HUDEP-2 (cell line): ENCODE measurements around the gene PHACTR4.
"Not testable (repeated sequence)": the region's sequence is repeated elsewhere in the genome, so short reads cannot be mapped to it uniquely, and the experiment has no call there.

ENCODE experiments used
- DNase-seq, 76 experiments: peaks; one replicate each; lab custom pipeline; 2025; ENCODE audit not compliant: unreplicated experiment in 76 of 76; lab: John Stamatoyannopoulos, UW

The PHACTR4 gene

DNA sequence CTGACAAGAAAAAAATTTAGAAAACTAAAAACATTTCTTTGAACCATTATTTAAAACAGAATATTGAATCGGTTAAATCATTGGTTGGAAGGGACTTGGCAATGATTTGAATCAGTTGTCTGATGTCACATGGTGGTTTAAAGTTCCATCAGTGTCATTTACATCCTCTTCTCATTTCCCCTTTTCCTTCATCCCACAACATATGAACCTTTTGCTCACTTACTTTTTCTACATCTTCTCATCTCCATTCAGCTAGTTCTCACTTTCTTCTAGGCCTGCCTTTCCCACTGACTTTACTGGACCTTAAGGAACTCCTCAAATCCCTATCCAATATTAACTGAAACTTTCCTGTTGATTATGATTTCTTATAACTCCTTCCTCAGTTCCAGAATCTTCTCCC is 58.5 kb downstream of the PHACTR4 start:
- DNase-seq = no peak

- DNase-seq = no peak
These were observed 59.5 kb downstream of the PHACTR4 start for GRCh38 chr1:28428990-28429520.

DNA sequence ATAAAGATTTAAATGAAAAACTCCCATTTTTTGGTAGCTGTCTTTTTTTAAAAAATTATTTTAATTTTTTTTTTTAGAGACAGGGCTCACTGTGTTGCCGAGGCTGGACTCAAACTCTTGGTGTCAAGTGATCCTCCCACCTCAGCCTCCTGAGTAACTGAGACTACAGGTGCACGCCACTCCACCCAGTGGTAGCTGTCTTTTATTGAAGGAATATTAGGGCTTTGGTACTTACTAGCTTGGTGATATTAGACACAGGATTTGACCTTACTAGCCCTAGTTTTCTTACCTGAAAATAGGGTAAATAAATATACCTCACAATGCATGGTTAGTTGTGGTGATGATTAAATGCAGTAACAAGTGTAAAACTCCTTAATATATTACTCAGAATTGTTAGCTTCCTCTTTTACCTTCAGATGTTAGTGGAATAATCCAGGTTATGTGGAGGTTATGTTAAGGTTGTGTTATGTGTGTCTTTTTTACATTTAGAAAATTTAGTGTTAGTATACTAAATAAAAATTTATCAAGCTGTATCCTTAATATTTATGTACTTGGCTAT is 66.8 kb downstream of the PHACTR4 start:
- no peak for DNase-seq

DNA sequence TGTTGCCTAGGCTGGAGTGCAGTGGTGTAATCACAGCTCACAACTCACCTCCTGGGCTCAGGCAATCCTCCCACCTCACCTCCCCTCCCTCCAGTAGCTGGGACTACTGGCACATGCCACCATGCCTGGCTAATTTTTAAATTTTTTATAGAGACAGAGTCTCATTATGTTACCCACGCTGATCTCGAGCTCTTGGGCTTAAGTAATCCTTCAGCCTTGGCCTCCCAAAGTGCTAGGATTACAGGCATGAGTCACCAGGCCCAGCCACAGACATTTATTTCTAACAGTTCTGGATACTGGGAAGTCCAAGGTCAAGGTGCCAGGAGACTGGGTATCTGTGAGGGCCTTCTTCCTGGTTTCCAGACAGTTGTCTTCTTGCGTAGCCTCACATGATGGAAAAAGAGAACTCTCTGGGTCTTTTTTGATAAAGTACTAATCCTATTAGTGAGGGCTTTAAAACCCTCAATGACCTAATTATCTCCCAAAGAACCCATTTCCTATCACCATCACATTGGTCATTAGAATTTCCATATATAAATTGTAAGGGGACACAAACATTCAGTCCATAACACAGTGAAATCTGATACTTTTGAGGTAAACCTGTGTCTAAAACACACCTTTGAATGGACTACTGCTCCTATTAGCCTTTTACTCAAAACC is 67.9 kb downstream of the PHACTR4 start:
- DNase-seq = no peak

DNA sequence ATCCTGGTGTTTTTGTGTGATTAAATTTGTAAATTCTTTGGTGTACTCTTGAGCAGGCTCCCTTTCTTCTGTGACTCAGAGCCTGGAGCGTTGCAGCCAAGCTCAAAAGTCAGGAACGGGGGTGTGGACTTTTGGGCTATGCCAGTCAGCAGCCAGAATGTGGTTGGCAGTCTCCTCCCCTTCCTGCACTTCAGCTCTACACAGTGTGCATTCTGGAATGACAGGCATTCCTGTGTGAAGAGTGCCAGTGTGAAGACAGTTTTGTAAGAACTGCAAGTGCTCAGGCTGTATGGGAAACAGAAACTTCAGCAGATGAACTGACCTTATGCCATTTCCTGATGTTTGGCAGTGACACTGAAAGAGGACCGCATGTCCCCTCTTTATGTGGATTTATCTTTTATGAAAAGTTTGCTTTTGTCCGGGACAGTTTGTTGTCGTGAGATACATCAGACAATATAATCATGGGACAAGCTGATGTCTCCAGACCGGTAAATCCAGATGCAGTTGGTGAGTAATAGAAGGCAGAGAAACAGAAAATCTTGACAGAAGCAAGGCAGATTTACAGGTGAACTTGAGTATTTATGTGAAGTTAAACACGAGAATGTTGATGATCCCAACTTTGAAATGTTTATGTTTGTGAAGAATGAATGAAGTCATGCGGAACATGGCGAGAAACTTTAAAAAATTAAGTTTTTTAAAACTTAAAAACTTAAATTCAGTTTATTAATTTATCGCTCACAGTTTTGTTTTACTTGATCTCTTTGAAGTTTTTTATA is 68.6 kb downstream of the PHACTR4 start:
- DNase-seq = peak in 72 of 76 experiments; percentile 22 to 89 (median 68)

- no peak for DNase-seq
These were observed 69.8 kb downstream of the PHACTR4 start for GRCh38 chr1:28439320-28439719.

DNA sequence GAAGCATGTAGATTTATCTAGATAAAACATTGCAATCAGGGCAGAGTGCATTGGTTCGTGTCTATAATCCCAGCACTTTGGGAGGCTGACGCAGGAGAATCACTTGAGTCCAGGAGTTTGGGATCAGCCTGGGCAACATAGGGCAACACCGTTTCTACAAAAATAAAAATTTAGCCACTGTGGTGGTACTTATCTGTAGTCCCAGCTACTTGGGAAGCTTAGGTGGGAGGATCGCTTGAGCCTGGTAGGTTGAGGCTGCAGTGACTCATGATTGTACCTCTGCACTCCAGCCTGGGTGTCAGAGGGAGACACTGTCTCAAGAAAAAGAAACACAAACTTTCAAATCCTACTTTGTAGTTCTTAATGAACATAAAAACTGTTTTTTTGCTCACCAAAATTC is 72.1 kb downstream of the PHACTR4 start:
- peak in 18 of 76 experiments; percentile 3 to 62 (median 23) for DNase-seq

DNA sequence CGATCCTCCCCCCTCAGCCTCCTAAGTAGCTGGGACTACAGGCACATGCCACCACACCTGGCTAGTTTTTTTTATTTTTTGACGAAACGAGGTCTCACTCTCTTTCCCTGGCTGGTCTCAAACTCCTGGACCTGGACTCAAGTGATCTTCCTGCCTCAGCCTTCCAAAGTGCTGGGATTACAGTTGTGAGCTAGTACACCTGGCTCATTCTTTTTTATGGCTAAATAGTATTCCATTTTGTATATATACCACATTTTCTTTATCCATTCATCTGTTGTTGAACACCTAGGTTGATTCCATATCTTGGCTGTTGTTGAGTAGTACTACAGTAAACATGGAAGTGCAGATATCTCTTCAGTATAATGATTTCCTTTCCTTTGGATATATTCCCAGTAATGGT is 74.0 kb downstream of the PHACTR4 start:
- no peak for DNase-seq

DNA sequence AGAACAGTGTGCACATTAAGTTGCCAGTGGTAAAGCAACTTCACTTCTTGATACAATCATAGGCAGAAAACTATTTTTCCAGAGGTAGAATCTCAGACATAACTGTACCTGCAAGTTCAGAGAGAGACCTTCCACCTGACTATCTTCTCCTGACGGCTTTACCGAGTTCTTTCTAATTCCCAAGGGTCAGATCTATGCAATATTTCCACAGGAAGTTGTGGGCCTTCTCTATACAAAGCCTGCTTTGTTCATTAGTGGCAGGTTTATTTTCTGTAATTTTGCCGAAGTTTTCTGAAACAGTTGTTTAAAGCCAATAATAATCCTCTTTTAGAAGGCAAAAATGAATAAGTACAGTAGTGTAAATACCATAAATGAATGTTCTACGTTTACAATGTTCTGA is 78.1 kb downstream of the PHACTR4 start:
- no peak for DNase-seq

DNA sequence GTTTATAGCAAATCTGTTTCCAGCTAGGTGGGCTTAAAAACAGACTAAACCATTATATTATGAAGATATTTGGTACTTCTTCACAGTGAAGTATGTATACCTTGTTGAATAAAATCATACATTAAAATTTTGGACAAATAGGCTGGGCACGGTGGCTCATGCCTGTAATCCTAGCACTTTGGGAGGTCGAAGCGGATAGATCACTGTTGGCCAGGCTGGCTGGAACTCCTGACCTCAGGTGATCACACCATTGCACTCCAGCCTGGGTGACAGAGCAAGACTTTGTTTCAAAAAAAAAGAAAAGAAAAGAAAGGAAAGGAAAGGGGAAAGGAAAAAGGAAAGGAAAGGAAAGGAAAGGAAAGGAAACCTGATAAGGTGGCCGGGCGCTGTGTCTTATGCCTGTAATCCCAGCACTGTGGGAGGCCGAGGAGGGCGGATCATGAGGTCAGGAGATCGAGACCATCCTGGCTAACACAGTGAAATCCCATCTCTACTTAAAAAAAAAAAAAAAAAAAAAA is 78.6 kb downstream of the PHACTR4 start:
- not testable (repeated sequence) for DNase-seq

DNA sequence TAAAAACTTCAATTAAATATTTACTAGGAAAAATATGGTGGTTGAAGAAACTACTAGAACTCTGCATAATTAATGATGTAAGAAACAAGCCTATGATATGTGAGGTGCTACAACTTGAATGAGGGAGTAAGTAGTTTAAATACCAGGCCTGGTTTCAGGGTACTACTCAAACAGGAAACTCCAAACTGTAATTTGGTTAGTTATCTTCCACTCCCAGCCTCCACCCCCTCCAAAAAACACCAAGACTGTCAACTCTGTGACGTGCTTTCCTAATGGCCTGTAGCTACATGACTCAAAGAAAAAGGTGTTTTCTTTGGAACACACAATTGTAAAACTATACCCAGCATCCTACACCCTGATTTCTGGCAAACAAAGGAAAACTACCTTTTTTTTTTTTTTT is 80.4 kb downstream of the PHACTR4 start:
- DNase-seq = peak in 34 of 76 experiments; percentile 3 to 65 (median 33)

DNA sequence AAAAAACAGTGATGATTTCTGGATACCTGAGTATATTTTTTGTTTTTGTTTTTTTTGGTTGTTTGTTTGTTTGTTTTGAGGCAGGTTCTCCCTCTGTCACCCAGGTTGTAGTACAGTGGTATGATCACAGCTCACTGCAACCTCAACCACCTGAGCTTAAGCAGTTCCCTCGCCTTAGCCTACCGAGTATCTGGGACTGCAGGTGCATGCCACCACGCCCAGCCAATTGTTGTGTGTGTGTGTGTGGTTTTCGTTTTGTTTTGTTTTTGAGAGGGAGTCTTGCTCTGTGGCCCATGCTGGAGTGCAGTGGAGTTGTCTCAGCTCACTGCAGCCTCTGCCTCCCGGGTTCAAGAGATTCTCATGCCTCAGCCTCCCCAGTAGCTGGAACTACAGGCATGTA is 81.0 kb downstream of the PHACTR4 start:
- no peak for DNase-seq

DNA sequence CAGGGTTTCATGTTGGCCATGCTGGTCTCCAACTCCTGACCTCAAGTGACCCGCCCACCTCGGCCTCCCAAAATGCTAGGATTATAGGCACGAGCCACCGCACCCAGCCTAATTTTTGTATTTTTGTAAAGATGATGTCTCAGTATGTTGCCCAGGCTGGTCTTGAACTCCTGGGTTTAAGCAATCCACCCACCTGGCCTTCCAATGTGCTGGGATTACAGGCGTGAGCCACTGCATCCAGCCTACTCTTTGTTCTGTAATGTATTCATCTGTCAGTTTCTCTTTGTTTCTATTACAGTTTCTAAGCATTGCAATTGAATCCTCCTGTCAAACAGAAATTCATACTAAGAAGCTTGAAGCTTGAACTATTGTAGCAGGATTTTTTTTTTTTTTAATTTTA is 81.5 kb downstream of the PHACTR4 start:
- DNase-seq = no peak

DNA sequence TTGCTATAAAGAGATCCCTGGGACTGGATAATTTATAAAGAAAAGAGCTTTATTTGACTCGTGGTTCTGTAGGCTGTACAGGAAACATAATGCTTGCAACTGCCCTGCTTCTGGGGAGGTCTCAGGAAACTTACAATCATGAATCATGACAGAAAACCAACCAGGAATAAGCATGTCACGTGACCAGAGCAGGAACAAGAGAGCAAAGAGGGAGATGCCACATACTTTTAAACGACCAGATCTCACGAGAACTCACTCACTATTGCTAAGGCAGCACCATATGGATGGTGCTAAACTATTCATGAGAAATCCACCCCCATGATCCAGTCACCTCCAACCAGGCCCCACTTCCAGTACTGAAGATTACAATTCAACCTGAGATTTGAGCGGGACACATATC is 86.5 kb downstream of the PHACTR4 start:
- no peak for DNase-seq

- no peak for DNase-seq
These were observed 88.1 kb downstream of the PHACTR4 start for GRCh38 chr1:28457678-28458077.

- DNase-seq = no peak
These were observed 89.0 kb downstream of the PHACTR4 start for GRCh38 chr1:28458237-28459228.

DNA sequence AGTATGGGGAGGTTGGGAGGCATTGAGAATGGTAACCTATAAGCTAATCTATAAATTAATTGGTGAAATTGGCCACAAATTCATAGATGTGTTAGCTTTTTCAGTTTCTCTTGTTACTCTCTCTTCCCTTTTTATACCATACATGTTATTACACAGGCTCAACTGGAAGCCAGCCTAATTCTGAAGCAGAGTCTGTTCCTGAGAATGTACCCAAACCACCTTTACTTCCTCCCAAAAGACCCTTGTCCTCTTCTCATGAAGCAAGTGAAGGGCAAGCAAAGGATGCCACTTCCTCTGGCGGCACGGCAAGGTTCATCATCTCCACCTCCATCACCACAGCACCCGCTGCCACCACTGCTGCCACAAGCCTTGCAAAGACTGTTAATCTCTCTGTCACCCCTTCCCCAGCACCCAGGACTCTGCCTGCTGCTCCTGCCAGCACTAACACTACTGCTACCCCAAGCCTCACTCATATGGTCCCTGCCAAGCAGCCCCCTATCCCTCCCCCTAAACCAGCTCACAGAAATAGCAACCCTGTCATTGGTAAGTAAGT is 96.8 kb downstream of the PHACTR4 start:
- no peak for DNase-seq

GRCh38 chr1:28470146-28470545 is 100.6 kb downstream of the PHACTR4 start:
- no peak for DNase-seq

DNA sequence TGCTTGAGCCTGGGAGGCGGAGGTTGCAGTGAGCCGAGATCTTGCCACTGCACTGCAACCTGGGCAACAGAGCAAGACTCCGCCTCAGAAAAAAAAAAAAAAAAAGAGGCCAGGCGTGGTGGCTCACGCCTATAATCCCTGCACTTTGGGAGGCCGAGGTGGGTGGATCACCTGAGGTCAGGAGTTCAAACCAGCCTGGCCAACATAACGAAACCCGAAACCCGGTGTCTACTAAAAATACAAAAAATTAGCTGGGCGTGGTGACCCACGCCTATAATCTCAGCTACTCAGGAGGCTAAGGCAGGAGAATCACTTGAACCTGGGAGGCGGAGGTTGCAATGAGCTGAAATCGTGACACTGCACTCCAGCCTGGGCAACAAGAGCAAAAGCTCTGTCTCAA is 110.0 kb downstream of the PHACTR4 start:
- DNase-seq = not testable (repeated sequence)

GRCh38 chr1:28480308-28480707 is 110.8 kb downstream of the PHACTR4 start:
- DNase-seq = no peak
